ENCODE data around the gene RPL23.

Gene RPL23

GRCh38 chr17:38883592-38884526 lies 30.3 kb upstream of the RPL23 start:
- no peak for DNase-seq

GRCh38 chr17:38882870-38883269 lies 29.3 kb upstream of the RPL23 start:
- no peak for DNase-seq

- DNase-seq: no peak
Observed at GRCh38 chr17:38881600-38882191, 28.2 kb upstream of the RPL23 start.

GRCh38 chr17:38879878-38880665 lies 26.6 kb upstream of the RPL23 start:
- DNase-seq: no peak

GRCh38 chr17:38877130-38877851 lies 23.8 kb upstream of the RPL23 start:
- no peak for DNase-seq

DNA sequence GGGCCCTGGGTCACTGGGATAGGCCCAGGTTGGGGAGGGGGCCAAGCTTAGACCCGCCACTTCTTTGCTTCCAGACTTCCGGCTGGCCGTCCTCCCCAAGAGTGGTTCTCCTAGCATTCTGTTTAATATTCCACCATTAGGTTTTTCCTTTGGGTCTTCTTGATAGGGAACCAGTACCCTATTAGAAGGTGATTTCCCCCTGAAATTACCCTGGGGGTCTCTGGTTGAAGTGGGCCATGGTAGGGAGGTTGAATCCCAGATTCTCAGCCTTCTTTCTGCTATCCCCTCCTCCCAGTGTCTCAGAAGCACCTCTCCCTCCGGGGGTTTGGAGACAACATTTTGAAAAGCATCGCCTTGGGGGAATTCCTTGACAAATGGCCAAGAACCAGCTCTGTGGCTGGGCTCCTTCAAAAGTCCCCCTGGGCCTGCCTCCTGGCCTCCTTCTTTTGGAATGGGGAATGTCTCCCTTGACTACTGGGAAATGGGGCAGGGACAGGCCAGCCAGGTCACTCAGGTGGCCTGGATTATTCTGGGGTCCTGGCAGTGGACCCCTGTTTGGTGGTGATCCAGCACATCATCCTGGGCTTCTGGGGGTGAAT lies 22.1 kb upstream of the RPL23 start:
- DNase-seq: no peak

DNA sequence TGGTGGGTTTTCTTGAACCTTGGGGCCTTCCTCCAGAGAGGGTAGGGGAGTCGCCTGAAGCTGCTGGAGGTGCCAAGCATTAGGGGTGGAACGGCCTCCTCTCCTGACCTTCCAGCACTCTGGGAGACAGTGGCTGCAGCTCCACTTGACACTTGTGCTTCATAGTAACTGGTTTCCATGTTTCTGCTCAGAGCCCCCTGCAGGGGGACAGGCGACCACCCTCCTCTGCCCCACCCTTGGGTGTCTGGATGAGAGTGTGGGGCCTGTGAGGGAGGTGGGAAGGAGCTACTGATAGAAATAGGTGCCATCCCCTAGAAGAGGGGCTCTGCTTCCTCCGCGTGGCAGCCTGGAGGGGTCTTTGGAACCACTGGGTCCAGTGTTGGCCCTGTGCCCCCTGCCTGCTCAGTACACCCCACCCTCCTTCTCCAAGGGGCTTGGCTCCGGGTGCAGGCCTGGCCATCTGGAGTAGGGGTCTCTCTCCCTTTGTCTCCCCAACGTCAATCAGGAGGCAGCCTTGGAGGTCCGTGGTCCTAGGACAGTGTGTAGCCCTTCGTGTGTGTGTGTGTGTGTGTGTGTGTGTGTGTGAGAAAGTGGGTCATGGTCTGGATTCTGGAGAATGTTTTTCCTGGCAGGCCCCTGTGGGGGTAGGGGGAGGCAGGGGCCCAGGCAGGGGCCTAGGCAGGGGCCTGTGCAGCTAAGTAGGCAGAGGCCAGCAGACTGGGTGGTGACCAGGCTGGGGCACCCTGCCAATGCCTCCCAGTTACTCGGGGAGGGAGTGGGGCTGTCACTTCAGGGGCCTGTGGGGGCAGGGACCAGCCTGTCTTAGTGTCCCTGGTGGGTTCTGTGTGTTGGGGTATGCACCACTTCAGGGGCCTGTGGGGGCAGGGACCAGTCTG lies 21.2 kb upstream of the RPL23 start:
- no peak for DNase-seq

DNA sequence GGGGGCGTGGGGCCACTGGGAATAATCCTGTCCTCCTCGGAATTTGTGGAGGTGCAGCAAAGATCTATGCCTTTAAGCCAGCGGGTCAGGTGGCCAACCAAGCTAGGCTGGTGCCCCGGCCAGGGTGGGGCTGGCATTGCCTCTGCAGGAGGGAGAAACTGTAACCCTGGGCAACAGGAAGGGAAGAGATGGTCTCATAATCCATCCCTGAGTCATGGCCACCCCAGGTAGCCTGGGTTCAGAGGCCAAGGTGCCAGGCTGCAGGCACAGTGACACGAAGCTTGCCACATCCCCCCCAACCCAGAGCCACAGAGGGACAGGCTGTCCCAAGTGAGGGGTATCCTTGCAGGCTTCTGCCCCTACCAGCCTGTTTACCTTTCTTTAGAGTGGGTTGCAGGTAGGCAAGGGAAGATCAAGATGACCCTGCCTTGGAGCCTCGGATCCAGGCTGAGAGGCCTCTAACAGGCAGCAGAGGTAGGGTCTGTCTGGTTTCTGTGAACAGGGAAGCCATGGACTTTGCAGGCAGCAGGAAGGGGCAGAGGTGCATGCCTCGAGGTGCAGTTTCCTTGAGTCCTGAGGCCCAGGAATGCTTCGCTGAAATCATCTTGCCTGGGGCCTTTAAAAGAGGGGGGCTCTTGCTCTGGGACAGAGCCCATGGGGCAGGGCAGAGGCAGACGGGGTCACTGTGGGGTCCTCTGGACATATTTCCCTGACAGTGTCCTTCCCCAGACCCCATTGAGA lies 20.3 kb upstream of the RPL23 start:
- no peak for DNase-seq

GRCh38 chr17:38872671-38873385 lies 19.3 kb upstream of the RPL23 start:
- no peak for DNase-seq

DNA sequence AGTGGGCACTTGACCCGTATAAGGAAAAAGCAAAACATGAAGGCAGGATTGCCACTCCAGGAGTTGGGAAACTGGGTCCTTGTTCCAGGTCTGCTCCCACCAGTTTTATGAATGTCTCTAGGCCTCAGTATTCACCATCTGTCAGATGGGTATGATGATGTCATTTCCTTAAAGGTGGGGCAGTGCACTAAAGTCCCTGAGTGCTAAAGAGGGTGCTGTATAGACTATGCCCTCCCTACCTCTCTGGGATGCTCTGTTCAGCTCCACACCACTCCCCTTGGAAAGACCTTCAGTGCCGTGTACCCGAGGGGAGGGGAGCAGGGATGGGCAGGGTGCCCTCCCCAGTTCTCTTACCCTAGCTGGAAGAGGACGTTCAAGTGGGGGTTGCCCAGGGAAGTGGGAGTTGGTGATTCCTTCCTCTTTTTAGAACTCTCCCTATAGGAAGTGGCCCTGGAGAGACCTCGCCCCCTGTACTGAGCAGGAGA lies 18.5 kb upstream of the RPL23 start:
- no peak for DNase-seq

DNA sequence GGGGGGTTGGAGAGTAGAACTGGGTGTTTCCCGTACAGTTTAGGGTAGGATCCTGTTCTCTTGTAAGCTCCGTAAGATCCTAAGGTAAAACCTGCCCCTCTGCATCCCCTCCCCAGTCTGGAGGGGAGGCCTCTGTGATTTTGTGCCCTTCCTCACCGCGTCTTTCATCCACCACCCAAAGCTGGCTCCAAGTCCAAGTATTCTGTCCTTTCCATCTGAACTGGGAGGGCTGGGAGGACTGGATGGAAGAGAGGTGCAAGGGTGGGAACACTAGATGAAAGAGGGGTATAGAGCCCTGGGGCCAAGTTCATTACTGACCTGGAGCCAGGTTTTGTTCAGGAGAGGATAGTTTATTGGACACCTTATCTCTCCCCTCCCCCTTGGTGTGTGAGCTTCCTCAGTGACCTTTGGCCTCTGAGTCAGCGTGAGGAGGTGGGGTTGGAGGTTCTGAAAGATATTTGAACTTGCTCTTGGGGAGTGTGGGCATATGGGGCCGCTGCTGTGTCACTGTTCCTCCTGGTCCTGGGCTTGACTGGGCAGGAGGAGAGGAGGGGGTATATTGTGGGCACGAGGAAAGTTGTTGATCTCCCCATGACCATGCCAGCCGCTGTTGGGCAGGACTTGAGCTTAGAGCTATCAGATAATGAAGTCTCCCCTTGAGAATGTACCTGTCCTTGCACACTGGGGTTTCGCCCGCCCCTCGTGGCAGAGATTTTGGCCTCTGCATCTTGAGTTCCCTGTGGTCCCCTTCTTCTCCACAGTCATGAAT lies 17.9 kb upstream of the RPL23 start:
- no peak for DNase-seq

- DNase-seq: no peak
Observed at GRCh38 chr17:38870259-38871165, 17.0 kb upstream of the RPL23 start.

DNA sequence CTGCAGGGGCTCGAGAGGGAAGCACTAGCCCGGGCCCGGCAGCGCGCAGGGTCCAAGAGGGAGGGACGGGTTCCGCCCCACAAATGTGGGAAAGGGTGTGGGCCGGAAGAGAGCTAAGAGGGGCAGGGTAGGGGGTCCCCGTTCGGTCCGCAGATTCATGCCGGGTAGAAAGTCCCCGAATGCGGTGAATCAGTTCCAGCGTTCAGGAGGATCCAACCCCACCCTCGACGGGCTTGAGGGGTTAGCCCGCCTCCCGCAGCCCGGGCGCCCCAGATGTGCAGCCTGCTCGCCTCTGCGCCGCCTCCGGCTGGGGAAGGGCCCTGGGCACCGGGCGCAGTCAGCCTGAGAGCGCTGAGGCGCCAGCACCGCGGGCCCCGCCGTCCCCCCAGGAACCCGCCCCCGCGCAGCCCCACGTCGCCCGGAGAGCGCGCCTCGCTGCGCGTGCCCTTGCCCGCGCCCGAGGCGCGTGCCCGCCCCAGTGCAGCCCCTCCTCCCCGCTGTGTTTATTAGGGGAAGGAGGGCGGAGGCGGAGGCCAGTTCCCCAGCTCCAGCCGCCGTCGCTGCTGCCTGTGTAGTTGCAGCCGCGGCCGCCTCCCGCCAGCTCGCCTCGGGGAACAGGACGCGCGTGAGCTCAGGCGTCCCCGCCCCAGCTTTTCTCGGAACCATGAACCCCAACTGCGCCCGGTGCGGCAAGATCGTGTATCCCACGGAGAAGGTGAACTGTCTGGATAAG lies 16.2 kb upstream of the RPL23 start, which contains the start of gene LASP1:
Gene LASP1, plus strand, starts transcription at position 533 of the 733 bp plus-strand sequence. Its CDS starts 132 bp downstream, at position 665.
- peak; percentile 42 for DNase-seq

- peak; percentile 68 for DNase-seq
Observed at GRCh38 chr17:38868817-38869525, 15.4 kb upstream of the RPL23 start.

DNA sequence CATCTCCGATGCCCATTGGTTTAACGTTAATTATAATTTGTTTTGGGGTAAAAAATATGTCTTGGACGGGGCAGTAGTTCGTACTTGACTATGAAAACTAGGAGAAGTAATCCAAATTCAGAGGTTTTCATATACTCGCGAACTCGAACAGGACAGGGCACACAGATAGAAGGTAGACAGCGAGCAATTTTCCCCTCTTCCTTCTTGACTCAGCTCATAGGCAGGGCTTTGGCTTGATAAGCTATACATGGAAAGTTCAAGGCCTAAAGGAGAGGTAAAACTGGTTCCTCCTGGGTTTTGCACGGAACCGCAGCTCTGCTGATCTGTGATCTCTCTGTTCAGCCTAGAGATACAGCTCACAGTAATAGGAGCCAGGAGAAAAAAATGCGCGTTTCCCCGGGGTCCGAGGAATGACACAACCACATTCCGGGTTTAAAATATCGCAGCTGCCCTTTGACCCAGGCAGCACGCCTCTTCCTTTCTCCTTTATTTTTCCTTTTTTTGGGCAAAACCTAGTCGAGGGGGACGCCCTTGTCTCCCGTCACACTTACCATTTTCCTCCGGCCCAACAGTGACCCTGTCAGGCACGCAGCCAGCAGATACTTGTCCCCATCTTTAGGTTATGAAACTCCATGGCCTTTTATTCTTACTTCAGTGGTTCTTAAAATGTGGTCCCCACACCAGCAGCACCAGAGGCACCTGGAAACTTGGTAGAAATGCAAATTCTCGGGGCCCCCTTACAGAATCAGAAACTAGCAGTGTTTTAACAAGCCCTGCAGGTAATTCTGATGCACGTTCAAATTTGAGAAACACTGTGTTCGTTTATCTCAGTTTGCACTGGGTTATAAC lies 14.7 kb upstream of the RPL23 start:
- DNase-seq: no peak

Measured in NCI-H2107 (cell line).